T-helper 9 cell (primary cell): ENCODE results near the gene ERICH6B.

Experiments
- DNase-seq: peaks from one replicate; pipeline ENCODE4 v3.0.0-alpha.2; 2020

The ERICH6B gene

DNA sequence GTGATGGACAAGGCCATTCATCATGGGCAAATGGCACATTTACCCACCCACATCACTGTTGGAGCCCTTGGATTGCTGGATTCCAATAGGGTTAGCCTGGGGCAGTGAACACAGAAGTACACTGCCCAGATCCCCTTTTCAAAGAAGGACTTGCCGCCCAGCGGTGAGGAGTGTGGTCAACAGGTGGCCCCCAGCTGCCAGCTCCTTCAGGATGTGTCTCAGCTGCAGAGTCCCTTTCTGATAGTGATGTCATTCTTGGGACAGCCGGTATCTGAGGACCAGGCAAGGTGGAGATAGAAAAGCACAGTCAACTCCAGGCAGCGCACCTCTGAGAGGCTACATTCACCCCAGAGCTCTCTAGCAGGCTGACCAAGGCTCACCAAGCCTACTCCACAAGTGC, 16.9 kb downstream of the ERICH6B start:
- DNase-seq, result no peak

DNA sequence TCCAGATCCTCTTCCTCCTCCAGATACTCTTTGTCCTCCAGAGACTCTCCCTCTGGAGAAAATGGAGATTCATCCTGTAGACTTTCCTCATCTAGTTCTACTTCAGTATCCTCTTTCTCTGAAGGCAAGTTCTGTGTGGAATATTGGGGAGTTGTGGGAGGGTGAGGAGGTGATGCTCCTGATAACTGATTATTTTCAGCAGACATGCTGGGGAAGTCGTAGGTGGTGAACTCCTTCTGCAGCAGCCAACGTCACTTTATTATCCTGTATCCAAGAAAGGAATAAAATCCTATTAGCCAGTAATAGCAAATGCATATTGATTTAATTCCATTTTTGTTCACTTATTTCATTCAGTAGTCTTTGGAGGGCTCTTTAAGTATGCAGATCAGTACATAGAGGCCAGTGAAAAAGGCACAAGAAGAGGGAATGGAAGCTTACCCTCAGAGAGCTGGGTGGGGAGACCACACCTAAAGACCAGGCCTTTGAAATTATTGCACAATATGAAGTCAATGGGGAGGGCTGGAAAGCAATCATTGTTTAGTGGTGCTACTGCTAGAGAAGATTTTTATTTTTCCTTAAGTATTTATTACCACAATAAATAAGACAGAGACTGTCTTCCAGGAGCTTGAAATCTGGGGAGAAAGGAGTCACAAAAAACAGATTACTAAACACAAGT, 18.6 kb downstream of the ERICH6B start:
- DNase-seq, result no peak

DNA sequence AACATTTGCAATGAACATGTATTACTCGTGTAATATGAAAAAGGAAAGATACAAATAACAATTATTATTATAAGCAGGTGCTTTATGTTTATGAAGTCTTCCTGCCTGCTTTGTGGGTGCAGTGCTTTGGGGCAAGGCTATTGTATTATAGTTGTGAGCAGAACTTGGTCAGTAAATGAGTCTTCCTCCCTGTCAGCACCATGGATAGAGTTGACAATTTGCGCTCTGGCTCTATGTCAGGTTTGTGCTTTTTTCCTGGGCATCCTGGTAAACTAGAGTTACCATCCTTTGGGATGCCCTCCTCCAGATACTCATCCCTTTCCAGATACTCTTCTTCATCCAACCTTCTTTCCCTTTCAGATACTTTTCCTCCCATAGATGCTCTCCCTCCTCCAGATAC, 19.6 kb downstream of the ERICH6B start:
- DNase-seq, result no peak

DNA sequence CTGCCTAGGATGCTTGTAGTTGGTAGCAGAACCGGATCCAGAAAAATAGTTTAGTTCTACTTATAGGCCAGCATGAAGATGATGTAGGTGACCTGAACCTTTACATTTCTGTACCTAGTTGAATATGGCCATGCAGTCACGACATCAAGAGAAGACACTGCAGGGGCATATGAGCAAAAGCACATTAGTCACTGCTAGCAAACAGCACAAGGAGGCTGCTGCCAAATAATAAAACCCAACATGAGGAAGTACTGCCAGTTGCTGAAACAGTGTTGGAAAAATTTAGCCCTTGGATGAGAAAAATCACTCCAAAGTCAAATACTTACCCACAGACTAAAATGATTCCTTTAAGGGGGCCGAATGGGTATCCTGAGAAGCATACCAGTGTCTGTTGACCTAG, 20.8 kb downstream of the ERICH6B start:
- no peak for DNase-seq

DNA sequence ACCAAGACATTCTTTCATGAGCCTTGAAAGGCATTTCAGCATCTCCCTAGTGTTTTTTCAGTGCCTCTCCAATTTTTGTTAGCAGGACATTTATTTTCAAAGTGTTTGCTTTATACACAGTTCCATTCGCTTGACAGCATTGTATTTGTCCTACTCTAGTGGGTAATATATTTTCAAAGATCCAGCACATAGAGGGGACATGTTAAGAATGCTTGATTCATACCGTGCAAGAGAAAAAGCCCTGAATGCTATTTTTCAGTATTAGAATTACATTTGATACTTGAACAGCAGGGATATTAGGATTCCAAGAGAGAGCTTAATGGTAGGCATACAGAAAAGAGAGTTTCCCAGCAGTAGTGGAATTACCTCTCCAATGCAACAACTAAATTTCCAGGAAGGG, 21.3 kb downstream of the ERICH6B start:
- no peak for DNase-seq

DNA sequence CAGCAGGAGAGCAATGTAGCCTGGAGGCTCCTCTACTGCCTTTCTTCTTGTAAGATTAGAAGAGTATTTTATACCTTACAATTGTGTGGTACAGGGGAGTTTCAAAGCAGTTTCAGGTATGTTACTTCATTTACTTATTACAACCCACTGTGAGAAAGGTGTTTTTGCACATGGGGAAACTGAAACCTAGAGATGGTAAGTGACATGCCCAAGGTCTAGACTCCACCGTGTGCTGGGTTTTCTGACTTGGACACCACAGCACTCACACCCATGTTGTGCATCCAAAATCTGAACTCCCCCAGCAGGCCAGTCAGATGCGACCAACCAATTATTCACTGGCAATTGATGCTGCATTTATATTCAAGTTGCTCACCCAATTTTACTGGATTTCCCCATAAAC, 22.8 kb downstream of the ERICH6B start:
- DNase-seq, result no peak

DNA sequence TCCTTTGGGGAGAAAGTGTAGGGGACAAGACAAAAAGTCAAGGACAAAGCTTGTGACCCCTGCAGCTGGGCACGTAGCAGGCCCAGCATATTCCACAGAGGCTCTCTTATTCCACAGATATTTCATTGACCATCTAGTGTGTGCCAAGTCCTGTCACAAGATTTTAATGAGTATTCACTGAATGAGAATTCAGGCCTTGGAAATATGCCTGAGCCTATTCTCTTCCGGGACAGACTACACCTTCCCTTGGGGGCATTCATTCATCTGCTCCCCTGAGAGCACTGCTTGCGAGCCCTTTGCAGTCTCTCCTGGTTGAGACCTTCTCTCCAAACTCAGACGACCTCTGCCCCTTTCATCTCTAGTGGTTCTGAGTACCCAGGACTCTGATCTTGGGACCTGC, 25.5 kb downstream of the ERICH6B start:
- no peak for DNase-seq

DNA sequence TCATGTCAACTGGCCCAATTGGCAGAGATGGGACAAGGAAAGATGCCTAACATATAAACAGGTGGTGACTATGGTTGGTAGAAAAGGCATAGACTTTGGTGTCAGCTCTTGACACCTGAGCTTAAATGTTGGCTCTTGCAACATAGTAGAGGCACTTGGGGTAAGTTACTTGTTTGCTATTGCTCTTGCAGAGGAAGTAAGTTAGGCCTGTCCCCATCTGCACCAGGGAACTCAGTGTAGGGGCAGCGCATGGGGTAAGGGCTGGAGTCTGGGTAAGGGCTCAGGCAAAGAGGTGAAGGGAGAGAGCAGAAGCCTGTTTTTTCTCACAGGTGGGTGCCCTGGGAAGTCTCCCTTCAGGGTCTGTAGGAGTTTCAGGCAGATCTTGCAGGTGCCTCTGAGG, 27.6 kb downstream of the ERICH6B start:
- DNase-seq, result no peak

DNA sequence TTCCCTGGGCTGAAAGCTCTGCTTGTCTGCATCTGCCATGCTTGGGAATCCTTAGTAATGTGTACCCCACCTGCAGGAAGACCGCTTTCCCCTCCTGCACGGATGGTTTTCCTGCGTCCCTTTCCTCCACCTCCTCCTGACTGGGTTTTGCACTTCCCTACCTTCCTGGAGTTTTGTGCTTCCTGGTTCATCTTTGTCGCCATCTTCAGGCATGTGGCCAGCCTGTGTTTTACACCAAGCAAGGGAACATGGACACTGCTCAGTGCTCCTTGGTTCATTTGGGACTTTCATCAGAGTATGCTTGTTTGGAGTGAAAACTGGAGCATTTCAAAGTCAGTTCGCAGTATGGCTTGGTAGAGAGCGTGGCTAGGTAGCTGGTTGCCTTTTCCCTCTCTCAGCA, 30.7 kb downstream of the ERICH6B start:
- DNase-seq, result no peak

DNA sequence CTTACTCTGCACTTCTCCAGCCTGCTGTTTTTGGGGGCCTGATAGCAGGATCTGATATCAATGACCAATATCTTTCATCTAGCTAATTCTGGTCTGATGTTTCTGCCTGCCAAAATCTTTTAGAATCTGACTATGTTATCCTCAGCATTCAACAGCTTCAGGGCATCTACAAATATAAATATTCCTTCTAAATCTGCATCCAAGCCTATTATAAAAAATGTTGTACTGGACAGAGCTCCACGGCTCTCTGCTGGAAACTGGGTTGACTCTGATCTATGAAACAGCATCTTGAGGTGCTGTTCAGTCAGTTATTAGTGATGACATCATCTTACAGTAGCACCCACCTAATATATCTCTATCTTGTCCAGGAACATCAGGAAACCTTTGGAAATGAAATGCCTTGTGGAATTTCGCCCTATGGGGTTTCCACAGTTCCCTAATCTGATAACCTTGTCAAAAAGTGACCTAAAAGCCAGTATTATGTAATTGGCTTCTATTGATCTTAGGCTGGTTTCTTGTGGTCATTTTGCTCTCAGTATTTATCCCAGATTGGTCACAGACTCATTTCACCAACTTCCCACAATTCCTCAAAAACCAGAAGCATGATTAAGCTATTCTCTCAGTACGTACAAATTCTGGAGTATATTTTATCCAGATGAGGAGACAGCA, 33.0 kb downstream of the ERICH6B start:
- DNase-seq, result no peak

DNA sequence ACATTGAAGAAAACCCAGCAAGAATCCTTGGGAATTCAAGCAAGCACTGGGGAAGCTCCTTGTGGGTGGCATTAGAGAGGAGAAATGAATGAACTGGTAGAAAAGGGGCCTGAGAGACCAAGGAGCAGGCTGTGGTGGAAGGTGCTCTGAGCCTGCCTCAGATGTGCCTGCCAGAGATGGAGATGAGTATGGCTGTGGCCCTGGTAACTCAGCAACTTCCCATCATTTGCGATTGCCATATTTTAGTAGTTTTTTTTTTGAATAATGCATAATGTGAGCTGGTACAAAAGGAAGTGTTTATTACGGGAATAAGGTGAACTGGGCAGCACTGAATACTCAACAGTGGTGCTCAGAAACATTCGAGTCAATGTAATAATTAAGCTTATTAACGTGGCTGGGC, 39.1 kb downstream of the ERICH6B start:
- no peak for DNase-seq

DNA sequence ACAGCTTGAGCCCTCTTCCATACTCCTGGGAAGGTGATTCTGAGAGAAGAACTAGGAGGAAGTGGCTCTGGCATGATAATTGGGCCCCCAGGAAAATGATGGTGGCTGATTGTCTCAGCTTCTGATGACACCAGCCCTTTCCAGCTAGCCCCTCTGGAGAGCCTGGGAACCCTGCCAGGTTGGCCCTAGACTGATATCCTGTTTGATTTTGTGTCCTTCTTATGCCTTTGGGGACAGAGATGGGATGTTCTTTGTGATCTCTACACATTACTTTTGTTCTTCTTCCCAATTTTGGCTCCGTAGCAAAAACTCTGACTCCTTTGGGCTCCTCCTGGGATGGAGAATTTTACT, 39.7 kb downstream of the ERICH6B start:
- no peak for DNase-seq

DNA sequence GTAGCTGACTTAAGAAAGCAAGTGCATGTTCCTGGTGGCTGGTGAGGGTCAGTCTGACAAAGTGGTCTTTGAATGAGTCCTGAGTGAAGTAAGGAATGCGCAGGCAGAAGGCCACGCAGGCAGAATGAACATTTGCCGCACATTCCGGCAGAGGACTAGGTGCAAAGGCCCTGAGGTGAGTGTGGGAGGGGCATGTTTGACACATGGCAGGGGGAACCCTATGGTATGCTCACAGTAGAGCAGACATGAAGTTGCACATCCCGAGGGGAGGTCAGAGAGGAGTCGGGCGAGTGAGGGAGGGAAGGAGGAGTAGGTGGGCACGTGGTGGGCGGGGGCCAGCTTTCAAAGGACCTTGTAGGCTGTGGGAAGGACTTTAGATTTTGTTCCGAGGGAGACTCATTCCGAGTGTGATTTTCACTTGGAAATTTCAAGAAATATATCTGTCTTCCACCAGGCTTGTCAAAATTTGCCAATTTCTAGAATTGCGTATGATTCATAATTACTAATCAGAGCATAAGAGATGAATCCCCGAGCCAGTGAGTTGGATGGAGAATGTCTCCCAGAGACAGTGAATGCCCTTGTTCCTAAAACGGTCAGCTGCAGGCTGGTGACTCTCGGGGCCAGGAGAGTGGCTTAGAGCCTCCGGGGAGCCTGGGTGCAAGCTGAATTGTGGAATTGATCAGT, 40.3 kb downstream of the ERICH6B start:
- no peak for DNase-seq

DNA sequence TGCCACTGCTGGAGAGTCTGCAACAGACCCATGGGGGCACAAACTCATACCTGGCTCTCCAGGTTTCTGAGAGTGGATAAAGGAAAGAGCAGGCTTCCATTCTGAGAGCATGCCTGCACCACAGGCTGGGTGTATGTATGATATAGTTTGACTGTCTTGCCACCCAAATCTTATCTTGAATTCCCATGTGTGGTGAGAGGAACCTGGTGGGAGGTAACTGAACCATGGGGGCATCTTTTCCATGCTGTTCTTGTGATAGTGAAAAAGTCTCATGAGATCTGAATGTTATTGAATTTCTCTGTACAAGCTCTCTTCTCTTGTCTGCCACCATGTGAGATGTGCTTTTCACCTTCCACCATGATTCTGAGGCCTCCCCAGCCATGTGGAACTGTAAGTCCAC, 50.2 kb downstream of the ERICH6B start:
- DNase-seq, result no peak

DNA sequence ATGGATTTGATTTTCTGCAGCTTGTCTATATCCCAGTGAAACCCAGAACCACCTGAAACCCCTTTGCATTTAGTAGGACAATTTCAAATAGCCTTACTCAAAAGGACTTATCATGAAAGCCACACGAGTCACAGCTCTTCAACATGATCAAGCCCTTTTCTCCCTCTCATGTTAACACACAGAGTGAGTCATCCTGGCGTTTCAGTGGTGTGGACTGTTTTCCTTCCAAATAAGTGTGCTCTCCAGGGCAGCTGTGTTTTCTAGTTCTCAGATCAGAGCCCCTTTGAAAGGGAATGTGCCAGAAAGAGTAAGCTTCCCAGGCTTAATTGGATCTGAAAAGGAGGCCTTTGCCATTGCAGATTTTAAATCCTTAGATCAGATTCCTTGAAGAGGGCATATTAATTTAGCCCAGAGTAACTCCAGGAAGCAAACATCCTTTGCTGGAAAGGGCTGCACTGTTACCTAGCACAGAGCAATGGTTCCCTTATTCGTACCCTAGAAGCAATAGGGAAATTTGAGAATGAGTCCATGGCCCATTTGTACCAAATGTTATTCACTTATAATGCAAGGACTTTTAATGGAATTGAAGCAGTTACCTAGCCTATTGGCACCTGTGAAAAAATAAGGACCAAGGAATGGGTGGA, 51.3 kb downstream of the ERICH6B start:
- no peak for DNase-seq

DNA sequence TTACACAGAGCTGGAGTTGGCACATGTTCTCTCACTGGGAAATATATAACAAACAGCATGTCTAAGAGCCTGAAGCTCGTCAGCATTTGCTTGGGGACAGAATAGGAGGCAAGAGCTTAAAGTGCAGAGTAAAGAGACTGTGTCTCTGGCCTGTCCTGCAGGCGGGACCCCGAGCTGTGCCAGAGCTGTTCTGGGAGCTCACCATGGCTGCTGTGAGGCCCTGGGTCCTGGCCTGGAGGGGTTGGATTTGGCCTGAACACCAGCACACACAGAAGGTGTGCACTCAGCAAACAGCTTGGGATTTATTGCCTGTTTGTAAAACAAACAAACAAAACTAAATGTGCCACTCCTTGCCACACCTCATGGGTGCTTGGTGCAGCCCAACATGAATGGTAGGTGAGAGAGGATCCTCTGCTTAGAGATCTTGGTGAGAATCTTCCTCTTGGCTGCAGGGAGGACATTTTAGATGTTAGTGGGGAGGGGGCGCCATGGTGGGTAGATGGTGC, 60.9 kb downstream of the ERICH6B start:
- DNase-seq, result no peak

DNA sequence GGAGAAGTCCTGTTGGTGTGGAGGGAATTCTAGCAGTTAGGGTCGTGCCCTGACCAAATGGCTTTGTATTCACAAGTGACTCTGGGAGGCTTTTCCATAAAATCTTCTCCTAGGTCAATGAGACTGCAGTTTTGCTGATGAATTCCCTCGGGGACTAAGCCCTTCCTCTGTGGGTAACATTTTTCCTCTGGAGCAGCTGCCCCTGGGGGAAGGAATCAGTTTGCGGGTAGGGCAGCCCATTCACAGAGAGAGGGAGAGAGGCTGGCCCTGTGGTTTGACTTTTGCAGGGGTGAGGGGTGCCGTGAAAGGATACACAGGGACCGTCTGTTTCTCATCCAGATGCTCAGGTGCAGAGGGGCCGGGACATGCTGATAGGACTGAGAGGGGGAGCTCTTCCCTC, 67.3 kb downstream of the ERICH6B start:
- DNase-seq, result no peak

DNA sequence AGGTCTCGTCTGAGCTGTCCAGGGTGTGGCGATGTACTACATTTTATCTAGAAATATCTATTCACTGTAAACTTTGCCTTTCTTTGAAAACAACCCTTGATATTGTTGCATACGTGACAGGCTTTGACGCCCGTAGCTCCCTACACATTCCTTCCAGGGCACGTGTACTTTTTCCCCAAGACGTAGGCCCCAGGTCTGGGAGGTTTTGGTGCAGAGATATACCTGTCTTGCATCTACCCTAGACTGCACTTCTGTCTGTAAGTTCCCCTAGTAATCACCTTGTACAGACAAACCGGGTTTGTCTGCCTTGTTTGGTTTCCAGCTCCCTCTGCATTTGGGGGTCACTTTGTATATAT, 69.2 kb downstream of the ERICH6B start:
- DNase-seq, result no peak

DNA sequence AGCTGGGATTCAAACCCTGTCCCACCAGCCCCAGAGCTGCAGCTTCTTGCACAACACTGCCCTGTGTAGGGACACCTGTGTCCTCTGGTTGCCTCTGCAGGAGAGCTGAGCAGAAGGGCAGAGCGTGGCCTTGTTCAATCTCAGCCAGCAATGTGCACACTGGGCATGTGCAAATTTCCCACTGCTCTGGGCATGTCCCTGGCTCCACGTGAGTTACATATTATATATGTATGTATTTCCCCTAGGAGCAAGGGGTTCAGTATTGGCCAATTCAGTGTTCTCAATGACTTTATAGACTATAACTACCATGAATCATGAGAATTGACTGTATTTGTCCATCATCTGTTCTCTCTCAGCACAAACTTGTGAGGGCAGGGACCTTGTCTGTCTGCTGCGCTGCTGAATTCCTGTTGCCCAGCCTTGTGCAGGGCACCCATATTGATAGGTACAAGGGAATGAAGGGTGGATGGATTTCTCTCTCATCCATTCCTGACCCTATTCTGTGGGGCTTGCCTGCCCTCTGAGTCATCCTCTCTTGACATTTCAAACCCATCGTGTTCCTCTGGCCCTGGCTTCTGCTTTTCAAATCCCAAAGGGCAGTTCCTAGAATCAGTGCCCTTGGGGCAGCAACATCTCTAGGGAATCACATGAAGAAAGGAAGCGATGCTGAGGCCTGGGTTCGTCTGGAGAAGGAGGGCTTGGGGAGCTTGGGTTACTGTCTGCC, 69.7 kb downstream of the ERICH6B start:
- no peak for DNase-seq

DNA sequence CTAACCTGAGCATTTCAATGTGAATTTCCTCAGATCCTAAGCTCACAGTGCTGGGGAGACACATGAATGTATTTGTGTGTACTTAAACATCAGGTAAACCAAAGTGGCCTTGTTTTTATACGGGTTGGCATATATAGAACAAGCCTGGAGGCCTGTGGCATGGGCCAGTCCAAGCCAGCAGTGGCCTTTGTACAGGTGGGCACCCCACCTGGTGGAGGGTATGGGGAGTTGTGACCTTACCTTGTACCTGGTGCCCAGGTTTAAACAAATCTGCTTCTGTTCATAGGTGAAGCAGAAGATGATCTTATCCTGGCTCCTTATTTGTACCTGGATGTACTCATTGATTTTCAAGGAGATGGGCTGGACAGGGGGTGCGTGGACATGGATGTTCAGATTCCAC, 71.0 kb downstream of the ERICH6B start:
- no peak for DNase-seq

DNA sequence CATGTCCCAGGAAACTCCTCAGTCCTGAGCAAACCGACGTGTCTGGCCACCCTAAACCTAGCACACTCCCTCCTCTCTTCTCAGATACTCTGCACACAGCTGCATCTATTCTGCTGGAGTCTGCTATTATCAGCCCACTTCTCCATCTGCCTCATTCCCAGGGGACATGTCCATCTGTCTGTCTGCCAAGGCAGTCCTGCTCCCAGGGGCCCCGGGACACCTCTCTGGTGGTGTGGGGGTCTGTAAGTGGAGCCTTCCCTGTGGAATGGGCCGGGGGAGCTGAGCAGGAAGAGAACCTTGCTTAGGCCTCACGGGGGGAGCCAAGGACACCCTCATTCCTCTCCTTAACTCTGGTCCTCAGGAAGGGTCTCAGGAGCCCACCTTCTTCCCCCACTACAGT, 72.7 kb downstream of the ERICH6B start:
- DNase-seq, result no peak

DNA sequence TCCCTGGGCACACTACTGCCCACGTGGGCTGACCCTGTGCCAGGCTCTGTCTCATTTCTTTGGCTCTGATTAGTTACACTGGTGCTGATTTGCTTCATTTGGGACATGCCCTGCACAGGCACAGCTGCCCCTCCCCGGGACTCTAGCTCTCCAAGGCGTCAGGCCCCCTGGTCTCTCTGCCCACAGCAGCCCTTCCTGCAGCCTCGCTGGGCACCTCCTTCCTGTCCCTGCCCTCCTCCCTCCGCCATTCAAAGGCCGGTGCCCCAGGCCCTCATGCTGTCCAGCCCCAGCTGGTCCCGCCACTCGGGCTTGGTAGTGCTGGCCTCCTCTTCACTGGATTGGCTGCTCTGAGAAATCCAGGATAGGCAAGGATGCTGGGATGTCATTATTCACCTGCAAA, 73.1 kb downstream of the ERICH6B start:
- DNase-seq, result no peak

DNA sequence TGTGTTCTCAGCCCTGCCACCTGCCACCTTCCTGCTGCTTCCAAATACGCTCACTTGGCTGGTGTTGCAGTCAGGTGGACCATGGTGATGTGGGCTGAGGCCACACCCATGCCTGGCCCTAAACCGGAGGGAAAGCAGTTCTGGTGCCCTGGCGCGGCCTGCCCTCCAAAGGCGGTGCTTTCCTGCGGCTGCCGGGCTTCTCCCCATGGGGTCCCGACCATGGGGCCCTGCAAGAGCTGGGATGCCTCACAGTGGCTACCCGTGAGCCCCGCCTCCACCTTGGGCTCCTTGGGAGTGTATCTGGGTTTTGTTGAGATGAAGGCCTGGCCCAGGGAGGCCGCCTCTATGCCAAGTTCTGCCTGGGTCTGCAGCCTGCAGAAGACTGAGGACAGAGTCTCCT, 73.7 kb downstream of the ERICH6B start:
- no peak for DNase-seq
